Activated naive CD4-positive, alpha-beta T cell (primary cell): Measurements from ENCODE around the gene MAPRE2.

Experiments
- DNase-seq, 4 experiments: peaks; one replicate each; lab custom pipeline; 2025; lab: John Stamatoyannopoulos, UW

The MAPRE2 gene

DNA sequence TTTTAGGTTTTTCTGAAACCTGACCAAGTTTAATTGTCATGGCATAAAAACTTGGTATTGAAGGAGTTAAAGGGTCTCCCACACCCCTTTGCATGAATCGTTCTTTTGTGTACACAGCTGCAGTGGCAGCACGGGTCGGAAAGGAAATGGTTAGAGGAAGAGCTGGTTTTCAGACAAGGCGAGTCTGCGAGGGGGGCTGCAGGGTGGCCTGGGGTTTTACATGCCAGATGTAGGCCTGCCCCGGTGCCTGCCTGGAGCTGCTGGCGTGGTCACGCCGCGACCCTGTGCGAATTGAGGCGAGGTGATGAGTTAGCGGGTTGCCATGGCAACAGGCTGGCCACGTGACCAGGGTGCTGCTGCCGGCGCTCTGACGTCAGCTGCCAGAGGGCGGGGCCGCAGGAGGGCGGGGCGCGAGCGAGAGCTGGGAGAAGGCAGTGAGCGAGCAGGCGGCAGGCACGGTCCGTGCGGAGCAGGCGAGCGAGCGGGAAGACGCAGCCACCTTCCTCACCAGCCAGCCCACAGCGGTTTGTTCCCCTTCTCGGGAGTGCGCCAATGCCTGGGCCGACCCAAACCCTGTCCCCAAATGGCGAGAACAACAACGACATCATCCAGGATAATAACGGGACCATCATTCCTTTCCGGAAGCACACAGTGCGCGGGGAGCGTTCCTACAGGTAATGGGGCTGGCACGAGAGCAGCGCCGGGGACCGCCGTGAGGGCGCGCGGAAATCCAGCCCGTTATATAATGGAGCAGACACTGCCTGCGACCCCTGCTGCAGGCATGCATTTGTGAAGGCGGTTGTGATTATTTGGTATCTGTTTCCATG is at the start of gene MAPRE2:
MAPRE2 (plus strand) TSS at position 426 of the 827 bp plus-strand sequence; CDS start at position 553, 127 bp downstream.
- DNase-seq: peak; percentile 95 to 99 (median 98)

DNA sequence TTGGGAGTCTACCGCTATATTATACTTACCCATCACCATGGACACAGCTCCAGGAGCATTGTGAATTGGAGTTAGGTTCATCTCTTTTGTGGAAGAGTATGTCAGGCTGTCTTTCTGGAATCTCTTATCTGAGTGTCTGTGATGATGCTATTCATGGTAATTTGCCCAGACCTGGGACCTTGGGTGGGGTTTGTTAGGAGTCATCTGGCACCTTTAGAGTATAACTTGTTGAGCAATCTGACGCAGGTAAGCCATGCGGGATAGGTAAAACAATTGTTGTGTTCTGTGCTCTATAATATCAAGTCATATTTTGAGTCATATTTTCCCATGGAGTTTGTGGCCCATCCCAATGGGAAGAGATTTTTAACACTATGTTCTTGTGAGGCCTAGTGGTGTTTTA is 49.7 kb upstream of the MAPRE2 start:
- DNase-seq: no peak

DNA sequence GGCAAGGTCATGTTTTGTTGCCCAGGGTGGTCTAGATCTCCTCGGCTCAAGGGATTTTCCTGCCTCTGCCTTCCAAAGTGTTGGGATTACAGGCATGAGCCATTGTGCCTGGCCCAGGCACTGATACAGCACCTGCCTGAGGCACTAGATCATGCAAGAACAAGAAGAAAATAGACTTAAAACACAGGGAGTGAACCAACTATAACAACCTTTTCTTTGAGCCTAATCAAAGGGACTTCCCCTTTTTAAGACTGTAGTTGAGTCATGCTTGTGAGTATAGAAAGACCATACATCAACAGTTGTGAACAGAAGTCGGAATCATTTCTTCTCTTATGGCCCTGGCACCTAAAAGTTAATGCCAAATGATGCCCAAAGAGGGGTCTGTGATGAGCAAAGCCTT is 47.9 kb upstream of the MAPRE2 start:
- DNase-seq: no peak

DNA sequence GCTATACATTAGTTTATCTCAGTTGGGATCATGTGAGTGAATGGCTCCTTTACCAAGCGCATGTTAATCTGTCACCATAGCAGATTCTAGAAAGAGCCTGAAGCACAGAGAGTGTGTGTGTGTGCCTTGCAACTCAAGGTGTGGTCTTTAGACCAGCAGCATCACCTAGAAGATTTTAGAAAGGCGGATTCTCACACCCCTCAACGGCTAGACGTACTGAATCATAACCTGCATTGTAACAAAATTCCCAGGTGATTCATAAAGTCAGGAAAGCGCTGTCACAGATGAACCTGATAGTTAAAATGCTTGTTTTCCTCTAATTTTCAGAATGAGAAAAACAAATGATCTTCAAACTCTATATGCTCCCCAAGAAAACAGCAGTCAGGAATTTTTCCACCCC is 45.5 kb upstream of the MAPRE2 start:
- no peak for DNase-seq

DNA sequence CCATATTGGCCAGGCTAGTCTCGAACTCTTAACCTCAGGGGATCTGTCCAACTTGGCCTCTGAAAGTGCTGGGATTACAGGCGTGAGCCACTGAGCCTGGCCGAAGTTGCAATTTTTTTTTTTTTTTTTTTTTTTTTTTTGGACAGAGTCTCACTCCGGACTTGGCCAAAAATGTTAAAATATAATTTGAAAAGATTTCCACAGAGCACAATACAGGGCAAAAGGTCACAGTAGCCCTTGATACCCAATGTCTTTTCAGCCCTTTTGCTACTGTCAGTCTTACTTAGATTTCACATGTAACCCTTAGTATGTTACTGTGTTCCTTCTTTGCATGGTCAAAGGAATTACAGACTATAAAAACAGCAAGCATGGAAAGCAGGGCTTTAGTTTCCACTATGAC is 42.6 kb upstream of the MAPRE2 start:
- no peak for DNase-seq

DNA sequence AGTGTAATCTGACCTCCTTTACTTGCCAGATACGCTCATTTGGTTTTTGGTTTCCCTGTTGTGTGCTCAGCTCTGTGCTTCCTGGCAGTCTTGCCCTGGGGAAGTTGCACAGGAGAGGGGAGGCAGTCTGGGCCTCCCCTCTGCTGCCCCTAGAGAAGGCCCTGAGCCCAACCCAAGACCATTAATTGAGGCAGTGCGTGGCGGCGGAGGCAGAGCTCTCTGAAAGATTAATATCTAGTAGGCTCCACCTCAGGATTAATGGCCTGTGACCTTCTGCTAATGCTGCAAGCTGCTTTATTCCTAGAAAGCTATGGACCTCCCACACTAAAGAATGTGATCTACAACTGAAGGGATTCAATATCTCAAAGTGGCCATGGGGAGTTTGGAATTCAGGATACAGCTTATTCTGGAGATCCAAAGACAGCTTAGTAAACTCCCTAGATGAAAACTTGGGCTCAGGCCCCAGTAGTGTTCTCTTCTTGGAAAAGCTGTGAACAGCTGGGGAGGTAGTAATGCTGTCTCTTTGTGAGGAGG is 41.4 kb upstream of the MAPRE2 start:
- DNase-seq: no peak

DNA sequence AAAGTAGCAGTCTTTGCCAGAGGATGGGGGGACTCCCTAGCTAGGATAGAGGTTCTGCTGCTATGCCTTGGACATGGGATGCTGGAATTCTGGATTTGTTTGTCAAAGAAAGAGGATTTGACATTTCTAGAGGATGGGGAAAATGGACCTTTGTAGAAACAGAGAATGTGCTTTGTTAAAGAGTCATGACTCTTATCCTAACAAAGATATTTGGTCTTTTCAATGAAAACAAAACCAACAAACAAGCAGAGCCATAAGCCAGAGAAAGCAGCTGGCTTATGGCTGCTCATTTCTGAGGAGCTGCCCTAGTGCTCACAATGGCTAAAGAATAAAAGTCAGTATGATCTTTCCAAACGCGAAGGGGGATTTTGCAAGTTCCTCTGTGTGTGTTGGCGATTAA is 40.8 kb upstream of the MAPRE2 start:
- DNase-seq: no peak

DNA sequence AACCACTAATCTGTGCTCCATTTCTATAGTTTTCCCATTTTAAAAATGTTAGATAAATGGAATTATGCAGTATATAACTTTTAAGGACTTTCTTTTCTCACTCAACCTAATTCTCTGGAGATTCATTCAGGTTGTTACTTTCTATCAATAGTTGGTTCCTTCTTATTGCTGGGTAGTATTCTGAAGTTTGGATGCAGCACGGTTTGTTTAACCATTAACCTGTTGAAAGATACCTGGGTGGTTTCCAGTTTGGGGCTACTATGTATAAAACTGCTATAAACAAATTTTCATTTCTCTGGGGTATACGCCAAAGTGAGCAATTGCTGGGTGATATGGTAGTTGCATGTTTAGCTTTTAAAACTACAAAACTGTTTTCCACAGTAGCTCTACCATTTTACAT is 39.1 kb upstream of the MAPRE2 start:
- DNase-seq: no peak

DNA sequence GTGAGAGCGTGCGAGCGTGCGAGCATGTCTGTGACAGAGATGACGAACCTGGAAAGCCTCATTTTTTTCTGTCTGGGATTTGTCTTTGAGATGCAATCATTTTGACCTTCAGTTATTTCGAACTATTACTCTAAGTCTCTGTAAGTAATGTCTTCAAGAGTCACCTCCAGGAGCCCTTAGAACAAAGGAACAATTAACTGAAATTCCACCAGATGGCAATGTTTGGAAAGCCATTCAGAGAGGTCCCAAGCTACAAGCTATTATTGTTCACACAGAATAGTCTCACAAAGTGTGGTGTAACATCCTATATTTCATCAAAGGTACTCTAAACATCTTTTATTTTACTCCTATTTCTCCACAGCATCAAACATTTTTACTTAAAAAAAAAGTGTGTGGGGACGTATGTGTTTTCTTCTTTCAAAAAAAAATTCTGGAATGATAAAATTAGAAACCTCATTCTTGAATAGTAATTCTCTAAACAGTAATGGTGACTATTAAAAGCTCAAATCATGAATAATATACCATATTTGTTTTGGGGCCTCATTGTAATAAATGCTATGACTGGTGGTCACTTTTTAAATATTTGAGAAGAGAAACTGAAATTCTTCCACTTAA is 35.1 kb upstream of the MAPRE2 start:
- DNase-seq: no peak

DNA sequence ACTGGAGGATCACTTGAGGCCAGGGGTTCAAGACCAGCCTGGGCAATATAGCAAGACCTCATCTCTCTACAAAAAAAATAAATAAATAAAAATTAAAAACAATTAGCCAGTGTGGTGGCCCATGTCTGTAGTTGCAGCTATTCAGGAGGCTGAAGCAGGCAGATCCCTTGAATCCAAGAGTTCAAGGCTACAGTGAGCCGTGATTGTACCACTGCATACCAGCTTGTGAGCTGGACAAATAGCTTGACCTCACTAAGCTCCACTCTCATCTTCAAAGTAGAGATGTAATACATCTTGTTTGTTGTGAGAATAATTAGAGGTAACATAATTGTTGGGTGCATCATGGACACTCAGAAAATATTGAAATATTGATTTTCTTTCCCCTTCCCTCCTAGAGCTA is 31.1 kb upstream of the MAPRE2 start:
- no peak for DNase-seq

DNA sequence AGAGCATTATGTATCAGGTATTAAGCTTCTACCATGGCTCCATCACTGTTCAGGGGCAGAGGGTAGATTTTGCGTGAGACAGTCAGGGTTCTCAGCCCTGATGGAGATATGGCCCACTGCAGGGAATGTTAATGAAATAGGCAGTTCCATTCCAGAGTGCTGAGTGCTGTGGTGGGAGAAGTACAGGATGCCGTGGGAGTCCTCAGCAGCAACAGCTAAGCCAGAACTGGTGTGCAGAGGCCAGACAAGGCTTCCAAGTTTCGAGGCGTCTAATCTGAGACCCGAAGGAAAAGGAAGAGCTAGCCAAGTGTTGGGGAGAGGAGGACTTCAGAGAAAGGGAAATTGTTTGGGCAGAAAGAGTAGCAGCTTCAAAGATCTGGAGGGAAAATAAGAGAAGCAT is 30.2 kb upstream of the MAPRE2 start:
- no peak for DNase-seq

DNA sequence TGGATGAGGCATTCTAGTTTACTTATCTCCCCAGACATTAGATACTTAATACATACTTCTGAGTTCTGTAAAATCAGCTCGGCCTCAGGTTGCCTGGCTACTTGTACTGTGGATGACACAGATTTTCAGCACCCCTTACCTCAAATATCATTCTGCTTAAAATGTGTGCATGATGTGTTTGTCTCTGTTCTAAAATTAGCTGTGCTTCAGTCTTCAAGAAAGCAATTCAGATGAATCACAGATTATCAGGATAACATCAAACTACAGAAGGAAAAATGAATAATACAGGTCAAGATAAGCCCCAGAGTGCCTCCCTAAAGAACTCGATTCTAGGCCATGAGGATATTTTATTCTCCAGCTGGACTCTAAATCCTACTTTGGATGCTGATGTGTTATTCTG is 21.3 kb upstream of the MAPRE2 start:
- DNase-seq: no peak

DNA sequence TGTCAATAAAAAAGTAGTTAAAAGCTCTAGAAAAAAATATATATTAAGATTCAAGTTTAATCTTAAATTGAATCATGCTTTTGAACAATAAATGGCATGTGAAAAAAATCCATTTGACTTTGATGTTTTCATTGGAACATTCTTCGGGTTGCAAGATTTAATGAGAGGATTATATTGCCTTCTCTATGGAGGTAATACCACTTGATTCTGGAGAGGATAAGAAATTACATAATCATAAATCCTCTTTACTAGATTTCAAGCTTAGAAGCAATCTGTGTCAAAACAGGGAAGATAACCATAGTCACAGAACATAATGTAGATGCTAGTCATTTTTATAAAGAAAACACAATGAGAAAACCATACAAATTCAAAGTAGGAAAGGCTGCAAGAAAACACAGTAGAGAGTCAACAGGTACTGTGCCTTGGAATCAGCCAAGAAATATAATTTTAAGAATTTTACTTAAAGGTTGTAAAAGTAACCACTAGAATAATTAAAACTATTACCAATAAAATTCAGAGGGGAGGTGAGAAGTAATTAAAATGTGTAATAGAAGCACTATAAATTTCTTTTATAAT is 18.7 kb upstream of the MAPRE2 start:
- no peak for DNase-seq

DNA sequence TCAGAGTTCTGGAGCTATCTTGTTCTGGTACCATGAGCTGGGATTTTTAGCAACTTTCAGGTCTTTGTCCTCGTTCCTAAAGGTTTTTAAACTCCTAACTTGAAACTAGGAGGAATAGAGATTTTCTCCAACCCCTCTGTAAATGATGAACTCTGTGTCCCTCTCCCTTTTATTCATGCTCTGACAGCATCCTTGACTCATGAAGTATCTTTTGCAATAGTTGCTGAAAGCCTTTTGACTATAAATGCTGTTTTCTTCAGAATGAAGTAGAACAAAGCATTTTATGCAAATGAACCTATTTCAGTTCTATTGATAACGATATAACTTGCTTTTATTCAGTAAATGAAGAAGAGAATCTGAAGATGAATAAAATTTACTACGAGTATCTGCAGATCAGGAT is 17.0 kb upstream of the MAPRE2 start:
- DNase-seq: no peak

DNA sequence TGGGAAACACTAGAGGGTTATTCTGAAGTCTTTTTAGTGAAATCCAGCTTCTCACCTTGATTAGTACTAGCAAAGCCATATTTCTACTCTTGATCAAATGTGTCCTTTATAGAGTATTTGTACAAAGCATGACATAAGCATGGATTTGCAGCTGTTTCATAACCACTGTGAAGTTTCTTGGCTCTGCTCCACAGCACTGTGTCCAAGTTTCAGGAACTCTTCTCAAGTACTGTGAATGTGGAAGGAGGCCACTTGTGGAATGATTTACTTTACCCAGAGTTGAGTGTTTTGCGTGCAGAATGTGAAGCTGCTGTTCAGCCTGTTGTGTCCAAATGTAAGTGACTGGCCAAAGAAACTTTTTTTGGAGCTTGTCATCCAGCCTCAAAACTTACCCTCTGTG is 16.2 kb upstream of the MAPRE2 start:
- DNase-seq: no peak

DNA sequence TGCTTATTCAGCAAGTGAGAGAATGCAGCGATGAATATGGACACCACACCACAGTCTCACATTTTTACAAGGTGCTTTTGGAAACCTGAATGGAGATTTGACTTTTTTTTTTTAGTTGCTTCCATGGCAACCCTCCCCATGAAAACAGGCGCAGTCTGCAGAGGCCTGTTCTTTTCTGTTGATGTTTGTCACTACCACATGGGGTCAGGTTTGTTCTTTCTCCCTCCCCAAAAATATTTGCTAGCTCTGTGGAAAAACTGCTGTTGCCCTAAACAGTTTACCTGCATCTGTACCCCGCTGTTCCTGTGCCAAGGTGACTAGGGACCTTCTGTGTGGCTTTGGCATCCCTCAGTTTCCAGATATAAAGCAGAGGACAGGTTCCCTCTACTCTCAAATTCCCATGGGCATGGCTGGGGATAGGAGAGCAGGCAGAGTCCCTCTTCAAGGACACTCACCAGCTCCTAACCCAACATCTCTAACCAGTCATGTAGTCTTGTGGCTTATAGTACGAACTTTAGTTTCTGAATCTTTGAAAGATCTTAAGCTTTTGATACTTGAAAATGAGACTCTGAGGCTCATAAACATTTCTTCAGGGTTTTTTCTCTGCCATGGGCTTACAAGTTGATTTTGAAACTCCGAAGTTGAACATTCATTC is 14.7 kb upstream of the MAPRE2 start:
- peak in 2 of 4 experiments; percentile 4 to 7 for DNase-seq

DNA sequence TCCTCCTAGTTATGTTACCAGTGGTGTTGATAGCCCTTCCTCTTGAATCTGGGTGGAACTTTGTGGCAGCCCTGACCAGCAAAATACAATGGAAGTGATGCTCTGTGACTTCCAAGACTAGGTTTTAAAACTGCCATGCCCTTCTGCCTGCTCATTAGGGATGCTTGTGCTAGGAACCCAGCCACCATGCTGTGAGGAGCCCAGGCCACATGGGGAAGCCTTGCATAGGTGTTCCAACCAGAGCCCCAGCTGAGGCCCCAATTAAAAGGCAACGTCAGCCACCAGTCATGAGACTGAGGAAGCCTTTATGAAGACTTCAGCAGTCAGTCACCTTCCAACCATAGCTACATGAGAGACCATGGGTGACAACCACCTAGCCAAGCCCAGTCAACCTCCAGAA is 14.0 kb upstream of the MAPRE2 start:
- DNase-seq: no peak

DNA sequence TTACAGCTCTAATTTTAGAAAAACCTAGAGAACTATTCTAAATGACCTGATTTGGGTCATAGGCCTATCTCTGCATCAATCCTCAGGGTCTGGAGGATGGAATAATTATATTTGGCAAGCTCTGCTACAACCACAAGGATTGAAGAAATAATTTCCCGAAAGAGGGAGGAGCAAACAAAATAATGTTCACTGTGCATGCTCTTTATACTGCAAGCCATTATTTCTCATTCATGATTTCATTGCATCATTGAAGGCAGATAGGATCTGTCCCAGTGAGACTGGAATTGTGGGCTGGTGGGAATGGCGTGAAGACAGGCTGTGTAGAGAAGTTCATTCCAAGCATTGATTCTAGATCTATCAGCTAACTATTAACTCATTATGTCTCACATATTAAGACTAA is 12.7 kb upstream of the MAPRE2 start:
- DNase-seq: no peak

DNA sequence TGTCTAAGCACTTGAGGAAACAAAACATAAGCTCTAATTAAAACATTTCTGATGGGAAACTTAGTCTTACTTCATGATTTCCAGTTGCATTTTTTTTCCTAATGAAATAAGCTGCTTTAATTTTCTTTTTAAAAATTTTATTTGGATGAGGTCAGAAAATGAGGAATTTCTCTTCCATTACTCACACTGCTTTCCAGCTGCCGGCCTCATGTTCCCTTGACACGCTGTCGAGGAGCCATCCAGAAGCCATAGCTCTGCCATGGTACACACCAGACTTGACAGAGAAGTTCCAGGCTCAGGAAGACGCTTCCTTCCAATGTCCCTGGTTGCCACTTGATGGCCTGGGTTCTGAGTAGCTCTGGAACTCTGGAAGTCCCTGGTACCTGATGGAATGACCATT is 12.1 kb upstream of the MAPRE2 start:
- DNase-seq: no peak

DNA sequence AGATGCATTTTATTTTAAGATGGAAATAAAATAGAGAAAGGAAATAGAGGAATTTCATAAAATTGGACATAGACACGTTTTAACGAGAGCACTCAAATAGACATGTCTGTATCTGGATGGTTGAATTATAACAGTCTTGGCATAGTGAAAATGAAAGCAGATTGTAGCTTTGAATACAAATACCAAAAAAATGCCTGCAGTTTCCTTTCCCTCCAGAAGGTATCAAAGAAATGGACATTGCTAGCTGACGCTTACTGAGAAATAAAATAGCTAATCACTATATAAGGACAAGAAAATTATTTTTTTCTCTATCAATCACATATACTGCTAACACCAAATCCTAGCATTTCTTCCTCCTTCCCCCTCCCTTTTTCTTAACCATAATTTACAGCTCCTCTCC is 11.4 kb upstream of the MAPRE2 start:
- no peak for DNase-seq

DNA sequence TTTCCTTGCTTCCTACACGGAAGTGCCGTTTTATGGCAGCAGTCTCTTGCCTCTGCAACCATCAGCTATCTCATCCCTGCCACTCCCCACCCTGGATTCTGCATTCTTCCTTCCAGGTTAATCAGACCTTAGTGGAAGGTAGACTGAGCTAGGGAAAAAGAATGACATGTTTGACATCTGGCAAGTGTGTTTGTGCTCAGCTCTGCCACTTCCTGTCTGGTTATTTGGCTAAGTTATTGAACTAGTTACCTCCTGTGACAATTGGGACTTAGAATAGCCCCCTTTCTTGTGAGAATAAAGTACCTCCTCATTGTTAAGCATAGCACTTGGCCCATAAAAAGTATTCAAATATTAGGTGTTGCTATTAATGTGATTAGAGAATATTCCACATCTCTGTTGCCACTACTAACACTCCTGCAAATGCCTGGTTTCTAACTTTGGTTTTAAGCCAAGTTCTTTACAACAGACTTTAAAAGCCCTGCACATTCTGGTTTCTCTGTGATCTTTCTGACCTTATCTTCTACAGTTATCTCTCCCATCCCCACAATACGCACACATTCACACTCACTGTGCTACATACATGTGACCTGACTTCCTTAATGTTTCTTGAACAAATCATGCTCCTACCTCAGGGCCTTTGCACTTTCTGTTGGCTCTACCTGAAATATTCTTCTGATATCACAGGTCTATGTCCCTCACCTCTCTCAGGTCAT is 10.8 kb upstream of the MAPRE2 start:
- DNase-seq: no peak

DNA sequence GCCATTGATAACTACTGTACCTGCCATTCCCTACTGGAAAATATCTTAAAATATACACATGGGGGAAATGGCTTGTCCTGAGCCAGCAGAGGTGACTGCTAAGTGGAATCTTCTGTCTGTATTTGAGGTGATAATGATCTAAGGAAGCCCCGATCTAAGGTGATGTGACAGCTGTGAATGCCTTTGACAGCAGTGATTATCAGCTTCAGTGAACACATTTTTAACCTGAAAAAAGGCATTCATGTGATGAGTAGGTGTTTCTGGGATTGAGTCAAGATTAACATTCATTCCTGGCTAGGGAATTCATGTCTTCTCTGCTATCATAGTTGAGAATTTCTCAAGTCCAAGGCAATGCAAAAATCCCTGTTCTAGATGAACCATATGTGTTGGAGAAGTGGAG is 9.1 kb upstream of the MAPRE2 start:
- DNase-seq: no peak
